RWPE2 (cell line): ENCODE measurements around the gene KLHL6.

Experiments used
- ATAC-seq: fragments of 200-7000 bp; cut with Tn5 transposase; 3 replicates; pipeline ENCODE4 v1.9.1; 2021; ENCODE audit warnings: low read depth
- DNase-seq: peaks from one replicate; pipeline ENCODE4 v3.0.0-alpha.2; 2020; ENCODE audit warnings: low spot score
- H3K27ac ChIP-seq: fragments of 450-650 bp; 2 replicates; pipeline ENCODE4 v1.5.1; 2017; ENCODE audit warnings: mild to moderate bottlenecking; ENCODE audit not compliant: poor library complexity, severe bottlenecking
- H3K27me3 ChIP-seq: fragments of 250-450 bp; sonication (Bioruptor Pico); 2 replicates; pipeline ENCODE4 v1.5.1; 2021; ENCODE audit warnings: mild to moderate bottlenecking, moderate library complexity; ENCODE audit not compliant: insufficient read depth, poor library complexity, severe bottlenecking
- H3K36me3 ChIP-seq: fragments of 250-450 bp; sonication (Bioruptor Pico); 2 replicates; pipeline ENCODE4 v1.5.1; 2020; ENCODE audit warnings: low read depth, mild to moderate bottlenecking, moderate library complexity
- H3K4me1 ChIP-seq: fragments of 250-450 bp; sonication (Bioruptor Pico); 2 replicates; pipeline ENCODE4 v1.5.1; 2021; ENCODE audit warnings: mild to moderate bottlenecking, moderate library complexity; ENCODE audit not compliant: insufficient read depth, poor library complexity, severe bottlenecking
- H3K4me3 ChIP-seq: fragments of 250-450 bp; sonication (Bioruptor Pico); 2 replicates; pipeline ENCODE4 v1.5.1; 2021; ENCODE audit warnings: mild to moderate bottlenecking, moderate library complexity; ENCODE audit not compliant: severe bottlenecking
- H3K9me3 ChIP-seq: fragments of 250-450 bp; sonication (Bioruptor Pico); 2 replicates; pipeline ENCODE4 v1.5.1; 2021; ENCODE audit warnings: mild to moderate bottlenecking, moderate library complexity; ENCODE audit not compliant: severe bottlenecking
- CTCF ChIP-seq: fragments of 450-650 bp; IDR thresholded peaks from one replicate; pipeline ENCODE4 v1.5.1; 2017; ENCODE audit warnings: mild to moderate bottlenecking, moderate library complexity; ENCODE audit not compliant: poor library complexity, severe bottlenecking

The KLHL6 gene

DNA sequence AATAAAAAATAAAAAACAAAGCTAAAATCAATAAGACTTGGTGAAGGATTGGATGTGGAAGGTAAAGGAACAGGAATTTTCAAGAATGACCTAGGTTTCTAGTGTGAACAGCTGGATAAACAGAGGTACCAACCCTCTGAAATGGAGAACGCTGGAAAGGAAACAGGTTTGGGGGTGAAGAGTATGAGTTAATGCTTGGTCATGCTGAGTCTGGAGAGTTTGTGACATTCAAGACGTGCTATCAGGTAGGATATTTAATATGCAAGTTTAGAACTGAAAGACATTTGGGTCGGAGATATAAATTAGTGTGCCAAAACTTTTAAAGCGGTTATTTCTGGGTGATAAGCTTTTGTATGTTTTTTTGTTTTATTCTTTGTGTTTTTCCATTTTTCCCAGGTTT lies 11.4 kb upstream of the KLHL6 start:
- ATAC-seq (no peak), DNase-seq (no peak)
- H3K9me3 ChIP-seq = no peaks in the 10 kb centered on the region
- no peaks in the 10 kb centered on the region for H3K4me1 ChIP-seq
- no peak overlapping the region for H3K4me3 ChIP-seq
- no peaks in the 10 kb centered on the region for H3K27me3 ChIP-seq
- H3K36me3 ChIP-seq = no peaks in the 10 kb centered on the region
- no peak overlapping the region for H3K27ac ChIP-seq
- no peak for TF ChIP-seq CTCF

- ATAC-seq = no peak
- Histone ChIP-seq H3K4me1 (no peaks in the 10 kb centered on the region), H3K4me3 (no peak overlapping the region), H3K27ac (no peak overlapping the region), H3K27me3 (no peaks in the 10 kb centered on the region), H3K9me3 (no peaks in the 10 kb centered on the region), H3K36me3 (no peaks in the 10 kb centered on the region)
- no peak for DNase-seq
- no peak for TF ChIP-seq CTCF
Observed at GRCh38 chr3:183564046-183564445, 8.5 kb upstream of the KLHL6 start.

GRCh38 chr3:183563536-183563874 lies 8.0 kb upstream of the KLHL6 start:
- Histone ChIP-seq H3K4me3 (no peak overlapping the region), H3K9me3 (no peaks in the 10 kb centered on the region), H3K36me3 (no peaks in the 10 kb centered on the region), H3K27ac (no peak overlapping the region), H3K4me1 (no peaks in the 10 kb centered on the region), H3K27me3 (no peaks in the 10 kb centered on the region)
- ATAC-seq = no peak
- no peak for DNase-seq
- TF ChIP-seq CTCF = no peak

DNA sequence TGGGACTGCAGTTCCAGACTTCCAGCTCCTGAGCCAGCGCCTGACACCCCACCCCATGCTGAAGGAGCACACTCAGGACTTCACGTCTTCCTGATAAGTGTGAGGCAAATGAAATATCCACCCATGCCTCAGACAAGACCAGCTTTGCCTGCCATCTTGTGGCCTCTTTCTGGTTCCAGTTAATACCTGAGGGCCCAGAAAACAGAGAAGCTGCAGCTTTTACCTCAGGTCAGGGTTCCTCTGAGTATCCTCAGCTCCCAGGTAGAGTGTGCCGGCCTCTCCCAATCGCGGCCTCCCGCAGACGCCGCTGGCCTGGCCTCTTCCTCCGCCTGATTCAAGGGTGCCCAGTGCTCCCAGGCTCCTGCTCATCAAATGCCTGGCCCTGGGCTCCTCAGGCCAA lies 5.1 kb upstream of the KLHL6 start:
- no peaks in the 10 kb centered on the region for H3K4me1 ChIP-seq
- no peak overlapping the region for H3K27ac ChIP-seq
- no peaks in the 10 kb centered on the region for H3K27me3 ChIP-seq
- no peaks in the 10 kb centered on the region for H3K9me3 ChIP-seq
- peak; percentile 24 for TF ChIP-seq CTCF
- H3K4me3 ChIP-seq = no peak overlapping the region
- ATAC-seq (peak; percentile 31; the same call in 1 of the 3 replicates), DNase-seq (no peak)
- H3K36me3 ChIP-seq = no peaks in the 10 kb centered on the region

DNA sequence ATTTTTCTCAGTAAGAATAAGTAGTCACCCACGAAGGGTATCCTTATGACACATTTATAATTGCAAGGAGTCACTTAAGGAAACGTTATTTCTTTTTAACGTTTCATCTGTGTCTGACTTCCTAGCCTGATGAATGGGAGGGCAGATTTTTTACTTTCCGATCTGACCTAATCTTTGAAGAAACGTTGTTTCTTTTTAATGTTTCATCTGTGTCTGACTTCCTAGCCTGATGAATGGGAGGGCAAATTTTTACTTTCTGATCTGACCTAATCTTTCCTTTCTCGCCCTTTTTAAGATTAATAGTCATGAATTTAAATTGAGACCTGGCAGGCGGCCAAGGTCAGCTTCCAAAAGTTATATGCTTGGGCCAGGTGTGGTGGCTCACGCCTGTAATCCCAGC lies 3.0 kb upstream of the KLHL6 start:
- Histone ChIP-seq H3K36me3 (no peaks in the 10 kb centered on the region), H3K27ac (no peak overlapping the region), H3K4me3 (no peak overlapping the region), H3K9me3 (no peaks in the 10 kb centered on the region), H3K27me3 (no peaks in the 10 kb centered on the region), H3K4me1 (no peaks in the 10 kb centered on the region)
- ATAC-seq = no peak
- no peak for TF ChIP-seq CTCF
- DNase-seq = no peak
